BE2C (cell line): Measurements from ENCODE around the gene SYS1.

Experiments
- DNase-seq: peaks from one replicate; pipeline ENCODE4 v3.0.0-alpha.2; 2020
- H3K27me3 ChIP-seq: fragments of 250-450 bp; sonication (Bioruptor Pico); 2 replicates; pipeline ENCODE4 v1.5.1; 2020; ENCODE audit warnings: mild to moderate bottlenecking
- H3K36me3 ChIP-seq: fragments of 250-450 bp; sonication (Bioruptor Pico); 2 replicates; pipeline ENCODE4 v1.5.1; 2020; ENCODE audit warnings: mild to moderate bottlenecking
- H3K4me1 ChIP-seq: fragments of 250-450 bp; sonication (Bioruptor Pico); 2 replicates; pipeline ENCODE4 v1.5.1; 2020
- H3K4me3 ChIP-seq: 2 replicates; pipeline ENCODE4 v1.5.1; 2011; ENCODE audit warnings: low read depth, low read length
- H3K9me3 ChIP-seq: fragments of 250-450 bp; sonication (Bioruptor Pico); 2 replicates; pipeline ENCODE4 v1.5.1; 2020
- TF ChIP-seq, protein P1 (sequence below): IDR thresholded peaks from 2 replicates; pipeline ENCODE4 v1.5.1; 2012; ENCODE audit warnings: mild to moderate bottlenecking, low read depth, low read length

The SYS1 gene

DNA sequence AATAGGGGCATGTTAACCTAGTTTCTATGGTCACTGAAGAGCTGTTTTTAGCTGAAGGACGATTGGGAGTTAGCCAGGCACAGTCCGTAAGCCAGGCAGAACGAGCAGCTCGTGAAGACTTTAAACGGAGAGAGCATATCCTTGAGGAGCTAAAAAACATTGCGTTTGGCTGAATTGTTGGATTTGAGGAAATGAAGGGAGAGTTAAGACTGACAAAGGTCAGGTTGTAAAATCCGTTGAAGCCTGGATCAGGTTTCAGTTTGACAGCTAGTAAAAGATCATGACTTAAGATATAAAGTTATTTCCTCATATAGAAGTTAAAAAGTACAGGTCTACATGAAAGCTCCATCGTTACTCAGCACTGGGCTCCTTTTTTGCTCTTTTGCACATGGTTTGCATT, 47.9 kb downstream of the SYS1 start:
- Histone ChIP-seq H3K4me3 (no peak overlapping the region), H3K4me1 (no peaks in the 10 kb centered on the region), H3K36me3 (peaks cover 3% of the 10 kb centered on the region; the same call in 1 of the 2 replicates), H3K9me3 (no peaks in the 10 kb centered on the region), H3K27me3 (peaks cover 17% of the 10 kb centered on the region)
- no peak for DNase-seq
- TF ChIP-seq, protein P1, sequence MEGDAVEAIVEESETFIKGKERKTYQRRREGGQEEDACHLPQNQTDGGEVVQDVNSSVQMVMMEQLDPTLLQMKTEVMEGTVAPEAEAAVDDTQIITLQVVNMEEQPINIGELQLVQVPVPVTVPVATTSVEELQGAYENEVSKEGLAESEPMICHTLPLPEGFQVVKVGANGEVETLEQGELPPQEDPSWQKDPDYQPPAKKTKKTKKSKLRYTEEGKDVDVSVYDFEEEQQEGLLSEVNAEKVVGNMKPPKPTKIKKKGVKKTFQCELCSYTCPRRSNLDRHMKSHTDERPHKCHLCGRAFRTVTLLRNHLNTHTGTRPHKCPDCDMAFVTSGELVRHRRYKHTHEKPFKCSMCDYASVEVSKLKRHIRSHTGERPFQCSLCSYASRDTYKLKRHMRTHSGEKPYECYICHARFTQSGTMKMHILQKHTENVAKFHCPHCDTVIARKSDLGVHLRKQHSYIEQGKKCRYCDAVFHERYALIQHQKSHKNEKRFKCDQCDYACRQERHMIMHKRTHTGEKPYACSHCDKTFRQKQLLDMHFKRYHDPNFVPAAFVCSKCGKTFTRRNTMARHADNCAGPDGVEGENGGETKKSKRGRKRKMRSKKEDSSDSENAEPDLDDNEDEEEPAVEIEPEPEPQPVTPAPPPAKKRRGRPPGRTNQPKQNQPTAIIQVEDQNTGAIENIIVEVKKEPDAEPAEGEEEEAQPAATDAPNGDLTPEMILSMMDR, result no peak

DNA sequence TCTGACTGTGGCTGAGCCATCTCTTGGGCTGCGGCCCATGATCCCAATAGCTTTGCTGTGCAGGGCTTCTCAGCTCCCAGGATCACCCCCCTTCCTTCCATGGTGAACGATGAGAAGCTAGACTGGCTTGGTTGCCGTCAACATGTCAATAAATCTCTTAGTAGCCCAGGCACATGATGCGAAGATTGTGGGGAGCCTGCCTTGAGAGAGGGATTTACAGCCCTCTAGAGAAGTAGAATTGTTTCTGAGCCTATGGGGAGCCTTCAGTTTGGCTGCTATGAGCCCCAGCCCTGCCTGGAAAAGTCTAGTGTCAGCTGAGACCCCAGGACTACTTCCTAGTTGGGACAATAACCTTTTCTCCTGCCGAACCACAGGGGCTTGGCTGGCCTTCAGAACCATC, 49.7 kb downstream of the SYS1 start:
- Histone ChIP-seq H3K4me1 (no peaks in the 10 kb centered on the region), H3K4me3 (no peak overlapping the region), H3K9me3 (no peaks in the 10 kb centered on the region), H3K27me3 (no peaks in the 10 kb centered on the region), H3K36me3 (peaks cover 3% of the 10 kb centered on the region; the same call in 1 of the 2 replicates)
- TF ChIP-seq, protein P1, result no peak
- DNase-seq, result no peak

DNA sequence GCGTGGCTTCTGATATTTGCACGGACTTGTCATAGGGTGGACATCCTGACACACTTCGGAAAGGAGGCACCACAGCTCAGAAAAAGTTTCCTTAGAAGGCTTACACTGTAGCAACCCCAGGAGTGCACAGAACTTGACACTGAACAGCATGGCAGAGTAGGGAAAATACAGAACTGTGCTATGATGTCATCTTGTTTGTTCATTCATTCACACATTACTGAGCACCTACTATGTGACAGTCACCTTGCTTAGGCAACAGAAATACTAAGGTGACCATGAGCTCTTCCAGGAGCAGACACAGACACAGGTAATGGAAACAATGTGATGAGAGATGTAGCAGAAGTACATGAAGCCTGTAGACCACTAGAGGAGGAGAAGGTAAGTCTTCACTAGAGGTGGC, 50.5 kb downstream of the SYS1 start:
- no peaks in the 10 kb centered on the region for H3K4me1 ChIP-seq
- TF ChIP-seq, protein P1, result no peak
- H3K27me3 ChIP-seq, result no peaks in the 10 kb centered on the region
- no peak for DNase-seq
- H3K36me3 ChIP-seq, result peaks cover 3% of the 10 kb centered on the region; the same call in 1 of the 2 replicates
- H3K4me3 ChIP-seq, result no peak overlapping the region
- H3K9me3 ChIP-seq, result no peaks in the 10 kb centered on the region

DNA sequence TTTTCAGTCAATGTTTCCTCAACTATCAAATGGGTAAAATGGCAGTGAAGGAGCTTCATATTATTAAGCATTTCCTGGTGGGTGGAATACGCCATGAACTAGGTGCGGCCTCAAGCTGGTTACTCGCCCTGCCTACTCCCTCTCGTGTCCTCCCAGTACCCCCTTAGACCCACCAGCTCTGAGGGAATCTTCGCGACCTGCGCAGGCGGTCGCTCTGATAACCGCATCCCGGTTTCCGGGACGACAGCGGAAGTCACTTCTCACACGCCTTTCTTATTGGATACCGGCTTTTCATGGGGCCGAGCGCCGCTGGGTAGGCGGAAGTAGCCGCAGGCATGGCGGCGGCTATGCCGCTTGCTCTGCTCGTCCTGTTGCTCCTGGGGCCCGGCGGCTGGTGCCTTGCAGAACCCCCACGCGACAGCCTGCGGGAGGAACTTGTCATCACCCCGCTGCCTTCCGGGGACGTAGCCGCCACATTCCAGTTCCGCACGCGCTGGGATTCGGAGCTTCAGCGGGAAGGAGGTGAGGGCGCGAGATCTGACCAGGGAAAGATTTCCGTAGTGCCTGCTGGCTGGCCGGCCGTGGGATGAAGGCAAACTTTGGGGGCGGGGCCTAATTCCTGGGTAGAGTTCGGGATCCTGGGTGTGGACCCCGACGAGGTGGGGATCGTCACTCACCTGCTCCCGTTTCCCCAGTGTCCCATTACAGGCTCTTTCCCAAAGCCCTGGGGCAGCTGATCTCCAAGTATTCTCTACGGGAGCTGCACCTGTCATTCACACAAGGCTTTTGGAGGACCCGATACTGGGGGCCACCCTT, 53.1 kb downstream of the SYS1 start, which contains the start of gene PIGT:
TSS of gene PIGT (plus strand) at position 320 of the 816 bp plus-strand sequence. CDS start at position 336, 16 bp downstream.
- Histone ChIP-seq H3K4me3 (peak within 1 kb of the TSS; percentile 97), H3K9me3 (no peaks in the 10 kb centered on the region), H3K36me3 (peaks cover 13% of the 10 kb centered on the region), H3K27me3 (no peaks in the 10 kb centered on the region), H3K4me1 (no peaks in the 10 kb centered on the region)
- peak; percentile 88 for DNase-seq
- TF ChIP-seq, protein P1, result peak; percentile 3; the same call in 1 of the 2 replicates

DNA sequence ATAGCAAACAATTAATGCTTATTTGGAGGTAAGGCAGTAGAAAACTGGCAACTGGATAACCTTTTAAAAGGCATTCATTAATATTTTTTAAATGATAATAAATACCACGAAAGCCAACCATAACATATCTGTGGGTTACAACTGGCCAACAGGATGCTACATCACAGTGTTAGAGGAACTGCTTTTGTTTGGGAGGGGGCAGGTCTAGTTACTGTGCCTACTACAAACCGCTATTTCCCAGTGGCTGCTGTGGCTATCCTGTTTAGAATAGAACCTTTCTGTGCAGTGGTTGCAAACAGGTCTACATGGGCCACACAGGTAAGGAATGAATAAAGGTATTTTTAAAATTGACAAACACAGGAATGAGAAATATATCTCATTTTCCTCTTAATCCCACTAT, 54.0 kb downstream of the SYS1 start:
- DNase-seq, result no peak
- H3K4me1 ChIP-seq, result no peaks in the 10 kb centered on the region
- TF ChIP-seq, protein P1, result no peak
- H3K4me3 ChIP-seq, result peak overlapping the region; percentile 97
- no peaks in the 10 kb centered on the region for H3K27me3 ChIP-seq
- peaks cover 19% of the 10 kb centered on the region for H3K36me3 ChIP-seq
- H3K9me3 ChIP-seq, result no peaks in the 10 kb centered on the region
